ENCODE measurements around the gene PPARGC1A.

GRCh38 chr4:23923141-23923540, 33.3 kb upstream of the PPARGC1A start:
- no peak for TF ChIP-seq CTCF (IDR thresholded peaks at IDR 0.05)
- TF ChIP-seq POLR2A (IDR thresholded peaks at IDR 0.05; ENCODE audit: low read depth) = no peak
- no peak for TF ChIP-seq POLR2AphosphoS5 (IDR thresholded peaks at IDR 0.05)
